K562 (cell line): ENCODE measurements around the gene NPEPL1. TPM values are rescaled to one million over a fixed set of nuclear protein-coding genes. Genes with fewer than 3 reads are reported as not detected.

Experiments used
- CBX8 ChIP-seq: fragments of 200-600 bp; sonication (generic); IDR thresholded peaks from 2 replicates; pipeline ENCODE4 v1.6.1; 2012; ENCODE audit warnings: borderline replicate concordance, mixed run types, low read depth, mild to moderate bottlenecking, moderate library complexity, mixed read lengths, low read length, control low read depth, inconsistent platforms; ENCODE audit not compliant: poor library complexity, severe bottlenecking; ENCODE audit errors: extremely low read depth
- CCAR2 ChIP-seq: fragments of 200-400 bp; formaldehyde crosslinking; IDR thresholded peaks from 2 replicates; pipeline ENCODE4 v1.6.1; 2017; ENCODE audit warnings: mild to moderate bottlenecking, low read depth, low read length
- CREB1 ChIP-seq, 2 experiments: sonication (generic) in 1 of 2; formaldehyde crosslinking in 1 of 2; IDR thresholded peaks; 2 replicates each; pipeline versions ENCODE4 v1.6.1 to v1.8.0; 2012 to 2022; ENCODE audit warnings: inconsistent platforms in 1 of 2, mild to moderate bottlenecking in 1 of 2, missing genetic modification reagents in 1 of 2, moderate library complexity in 1 of 2
- TARDBP ChIP-seq: fragments of 450-650 bp; IDR thresholded peaks from 2 replicates; pipeline ENCODE4 v1.6.1; 2016
- polyA plus RNA-seq, 8 experiments: library from polyadenylated mRNA; depleted of rRNA in 4 of 8; stranded (reverse) in 5 of 8; unstranded in 3 of 8; fragments of >200 nt; fragmentation: Nextera tagmentation in 2 of 8; fragmentation: Illumina TruSeq in 1 of 8; extraction: Ambion mirVana in 2 of 8; extraction: Trizol in 1 of 8; gene quantifications; 2 replicates each; pipeline versions ENCODE4 v1.2.1 to v1.2.3, GENCODE V29; 2011 to 2014; ENCODE audit warnings: inconsistent platforms in 1 of 8, missing spikeins in 1 of 8
- total RNA-seq, 7 experiments: library from RNA; depleted of rRNA in 6 of 7; stranded (reverse); fragments of >200 nt in 6 of 7; fragmentation: Illumina TruSeq in 2 of 7; extraction: Trizol in 2 of 7; gene quantifications; 2 replicates each; pipeline versions ENCODE4 v1.2.1 to v1.2.3, GENCODE V29; 2011 to 2021; ENCODE audit warnings: low replicate concordance in 1 of 7
- TF ChIP-seq, protein P1 (sequence below): fragments of 450-650 bp; IDR thresholded peaks from 2 replicates; pipeline ENCODE4 v1.6.1; 2016; ENCODE audit warnings: borderline replicate concordance
- TF ChIP-seq, protein P2 (sequence below), 2 experiments: fragments of 450-650 bp; IDR thresholded peaks; 2 replicates each; pipeline ENCODE4 v1.6.1; 2018; ENCODE audit warnings: mild to moderate bottlenecking in 2 of 2, low read depth in 1 of 2; ENCODE audit not compliant: partially characterized antibody in 2 of 2
- TF ChIP-seq, protein P3 (sequence below): fragments of 450-650 bp; IDR thresholded peaks from 2 replicates; pipeline ENCODE4 v1.6.1; 2016; ENCODE audit warnings: mild to moderate bottlenecking, moderate library complexity

The NPEPL1 gene
- total and polyA plus RNA-seq, 9 of the 15 experiments (the other 6 are each of a cell fraction or from before 2014, with no cell fraction given) = 0.04 to 5.6 (median 0.94) TPM

DNA sequence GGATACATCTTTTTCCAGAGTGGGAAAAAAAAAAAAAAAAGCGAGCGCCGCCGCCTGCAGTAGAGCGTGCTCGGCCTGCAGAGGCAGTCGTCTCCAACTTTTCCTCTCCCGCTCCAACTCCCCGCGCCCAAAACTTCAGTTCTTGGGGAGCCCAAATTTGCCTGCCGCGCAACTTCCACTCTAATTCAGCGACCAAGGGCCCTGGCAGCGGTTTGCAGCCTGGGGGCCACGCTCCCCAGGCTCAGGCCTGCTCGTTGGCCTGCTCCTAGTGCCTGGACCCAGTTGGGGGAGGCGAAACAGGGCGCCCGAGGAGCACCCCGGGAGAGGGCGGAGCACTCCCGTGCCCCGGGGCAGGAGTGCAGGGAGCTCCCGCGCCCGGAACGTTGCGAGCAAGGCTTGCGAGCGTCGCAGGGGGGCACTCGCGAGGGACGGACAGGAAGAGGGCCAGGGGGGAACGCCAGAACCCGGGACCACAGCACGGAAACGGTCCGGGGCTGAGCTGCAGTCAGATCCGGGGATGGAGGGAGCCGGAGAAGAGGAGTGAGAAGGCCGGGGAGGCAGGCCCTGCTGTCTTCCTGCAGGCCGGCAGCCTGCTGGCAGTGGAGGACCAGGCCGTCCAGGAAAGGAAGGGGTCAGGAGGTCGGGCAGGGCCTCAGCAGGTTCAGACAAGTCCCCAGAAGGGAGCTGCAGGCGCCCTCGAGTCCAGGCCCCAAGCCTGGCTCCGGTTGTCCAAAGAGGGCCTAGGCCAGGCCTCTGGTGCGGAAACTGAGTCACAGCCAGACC lies 41.6 kb upstream of the NPEPL1 start, which contains the start of gene STX16 (continued):
- TF ChIP-seq, protein P1, sequence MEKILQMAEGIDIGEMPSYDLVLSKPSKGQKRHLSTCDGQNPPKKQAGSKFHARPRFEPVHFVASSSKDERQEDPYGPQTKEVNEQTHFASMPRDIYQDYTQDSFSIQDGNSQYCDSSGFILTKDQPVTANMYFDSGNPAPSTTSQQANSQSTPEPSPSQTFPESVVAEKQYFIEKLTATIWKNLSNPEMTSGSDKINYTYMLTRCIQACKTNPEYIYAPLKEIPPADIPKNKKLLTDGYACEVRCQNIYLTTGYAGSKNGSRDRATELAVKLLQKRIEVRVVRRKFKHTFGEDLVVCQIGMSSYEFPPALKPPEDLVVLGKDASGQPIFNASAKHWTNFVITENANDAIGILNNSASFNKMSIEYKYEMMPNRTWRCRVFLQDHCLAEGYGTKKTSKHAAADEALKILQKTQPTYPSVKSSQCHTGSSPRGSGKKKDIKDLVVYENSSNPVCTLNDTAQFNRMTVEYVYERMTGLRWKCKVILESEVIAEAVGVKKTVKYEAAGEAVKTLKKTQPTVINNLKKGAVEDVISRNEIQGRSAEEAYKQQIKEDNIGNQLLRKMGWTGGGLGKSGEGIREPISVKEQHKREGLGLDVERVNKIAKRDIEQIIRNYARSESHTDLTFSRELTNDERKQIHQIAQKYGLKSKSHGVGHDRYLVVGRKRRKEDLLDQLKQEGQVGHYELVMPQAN = peak; percentile 46; the same call in 1 of the 2 replicates
- TF ChIP-seq CCAR2 = no peak
- TF ChIP-seq CREB1 (IDR thresholded peaks at IDR 0.05) = peak; percentile 61; the same call in 1 of the 2 replicates
- TF ChIP-seq CREB1 (CRISPR knock-in tag; IDR thresholded peaks at IDR 0.05) = 0 out of 2 replicates have a peak, but pooled peaks have one; percentile 51
- TF ChIP-seq CBX8 = no peak
- peak; percentile 90; the same call in 1 of the 2 replicates for TF ChIP-seq TARDBP
- TF ChIP-seq, protein P2, sequence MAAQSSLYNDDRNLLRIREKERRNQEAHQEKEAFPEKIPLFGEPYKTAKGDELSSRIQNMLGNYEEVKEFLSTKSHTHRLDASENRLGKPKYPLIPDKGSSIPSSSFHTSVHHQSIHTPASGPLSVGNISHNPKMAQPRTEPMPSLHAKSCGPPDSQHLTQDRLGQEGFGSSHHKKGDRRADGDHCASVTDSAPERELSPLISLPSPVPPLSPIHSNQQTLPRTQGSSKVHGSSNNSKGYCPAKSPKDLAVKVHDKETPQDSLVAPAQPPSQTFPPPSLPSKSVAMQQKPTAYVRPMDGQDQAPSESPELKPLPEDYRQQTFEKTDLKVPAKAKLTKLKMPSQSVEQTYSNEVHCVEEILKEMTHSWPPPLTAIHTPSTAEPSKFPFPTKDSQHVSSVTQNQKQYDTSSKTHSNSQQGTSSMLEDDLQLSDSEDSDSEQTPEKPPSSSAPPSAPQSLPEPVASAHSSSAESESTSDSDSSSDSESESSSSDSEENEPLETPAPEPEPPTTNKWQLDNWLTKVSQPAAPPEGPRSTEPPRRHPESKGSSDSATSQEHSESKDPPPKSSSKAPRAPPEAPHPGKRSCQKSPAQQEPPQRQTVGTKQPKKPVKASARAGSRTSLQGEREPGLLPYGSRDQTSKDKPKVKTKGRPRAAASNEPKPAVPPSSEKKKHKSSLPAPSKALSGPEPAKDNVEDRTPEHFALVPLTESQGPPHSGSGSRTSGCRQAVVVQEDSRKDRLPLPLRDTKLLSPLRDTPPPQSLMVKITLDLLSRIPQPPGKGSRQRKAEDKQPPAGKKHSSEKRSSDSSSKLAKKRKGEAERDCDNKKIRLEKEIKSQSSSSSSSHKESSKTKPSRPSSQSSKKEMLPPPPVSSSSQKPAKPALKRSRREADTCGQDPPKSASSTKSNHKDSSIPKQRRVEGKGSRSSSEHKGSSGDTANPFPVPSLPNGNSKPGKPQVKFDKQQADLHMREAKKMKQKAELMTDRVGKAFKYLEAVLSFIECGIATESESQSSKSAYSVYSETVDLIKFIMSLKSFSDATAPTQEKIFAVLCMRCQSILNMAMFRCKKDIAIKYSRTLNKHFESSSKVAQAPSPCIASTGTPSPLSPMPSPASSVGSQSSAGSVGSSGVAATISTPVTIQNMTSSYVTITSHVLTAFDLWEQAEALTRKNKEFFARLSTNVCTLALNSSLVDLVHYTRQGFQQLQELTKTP (IDR thresholded peaks at IDR 0.05; ENCODE audit: low read depth in 1 of 2, partially characterized antibody in 2 of 2) = no peak
- TF ChIP-seq, protein P3, sequence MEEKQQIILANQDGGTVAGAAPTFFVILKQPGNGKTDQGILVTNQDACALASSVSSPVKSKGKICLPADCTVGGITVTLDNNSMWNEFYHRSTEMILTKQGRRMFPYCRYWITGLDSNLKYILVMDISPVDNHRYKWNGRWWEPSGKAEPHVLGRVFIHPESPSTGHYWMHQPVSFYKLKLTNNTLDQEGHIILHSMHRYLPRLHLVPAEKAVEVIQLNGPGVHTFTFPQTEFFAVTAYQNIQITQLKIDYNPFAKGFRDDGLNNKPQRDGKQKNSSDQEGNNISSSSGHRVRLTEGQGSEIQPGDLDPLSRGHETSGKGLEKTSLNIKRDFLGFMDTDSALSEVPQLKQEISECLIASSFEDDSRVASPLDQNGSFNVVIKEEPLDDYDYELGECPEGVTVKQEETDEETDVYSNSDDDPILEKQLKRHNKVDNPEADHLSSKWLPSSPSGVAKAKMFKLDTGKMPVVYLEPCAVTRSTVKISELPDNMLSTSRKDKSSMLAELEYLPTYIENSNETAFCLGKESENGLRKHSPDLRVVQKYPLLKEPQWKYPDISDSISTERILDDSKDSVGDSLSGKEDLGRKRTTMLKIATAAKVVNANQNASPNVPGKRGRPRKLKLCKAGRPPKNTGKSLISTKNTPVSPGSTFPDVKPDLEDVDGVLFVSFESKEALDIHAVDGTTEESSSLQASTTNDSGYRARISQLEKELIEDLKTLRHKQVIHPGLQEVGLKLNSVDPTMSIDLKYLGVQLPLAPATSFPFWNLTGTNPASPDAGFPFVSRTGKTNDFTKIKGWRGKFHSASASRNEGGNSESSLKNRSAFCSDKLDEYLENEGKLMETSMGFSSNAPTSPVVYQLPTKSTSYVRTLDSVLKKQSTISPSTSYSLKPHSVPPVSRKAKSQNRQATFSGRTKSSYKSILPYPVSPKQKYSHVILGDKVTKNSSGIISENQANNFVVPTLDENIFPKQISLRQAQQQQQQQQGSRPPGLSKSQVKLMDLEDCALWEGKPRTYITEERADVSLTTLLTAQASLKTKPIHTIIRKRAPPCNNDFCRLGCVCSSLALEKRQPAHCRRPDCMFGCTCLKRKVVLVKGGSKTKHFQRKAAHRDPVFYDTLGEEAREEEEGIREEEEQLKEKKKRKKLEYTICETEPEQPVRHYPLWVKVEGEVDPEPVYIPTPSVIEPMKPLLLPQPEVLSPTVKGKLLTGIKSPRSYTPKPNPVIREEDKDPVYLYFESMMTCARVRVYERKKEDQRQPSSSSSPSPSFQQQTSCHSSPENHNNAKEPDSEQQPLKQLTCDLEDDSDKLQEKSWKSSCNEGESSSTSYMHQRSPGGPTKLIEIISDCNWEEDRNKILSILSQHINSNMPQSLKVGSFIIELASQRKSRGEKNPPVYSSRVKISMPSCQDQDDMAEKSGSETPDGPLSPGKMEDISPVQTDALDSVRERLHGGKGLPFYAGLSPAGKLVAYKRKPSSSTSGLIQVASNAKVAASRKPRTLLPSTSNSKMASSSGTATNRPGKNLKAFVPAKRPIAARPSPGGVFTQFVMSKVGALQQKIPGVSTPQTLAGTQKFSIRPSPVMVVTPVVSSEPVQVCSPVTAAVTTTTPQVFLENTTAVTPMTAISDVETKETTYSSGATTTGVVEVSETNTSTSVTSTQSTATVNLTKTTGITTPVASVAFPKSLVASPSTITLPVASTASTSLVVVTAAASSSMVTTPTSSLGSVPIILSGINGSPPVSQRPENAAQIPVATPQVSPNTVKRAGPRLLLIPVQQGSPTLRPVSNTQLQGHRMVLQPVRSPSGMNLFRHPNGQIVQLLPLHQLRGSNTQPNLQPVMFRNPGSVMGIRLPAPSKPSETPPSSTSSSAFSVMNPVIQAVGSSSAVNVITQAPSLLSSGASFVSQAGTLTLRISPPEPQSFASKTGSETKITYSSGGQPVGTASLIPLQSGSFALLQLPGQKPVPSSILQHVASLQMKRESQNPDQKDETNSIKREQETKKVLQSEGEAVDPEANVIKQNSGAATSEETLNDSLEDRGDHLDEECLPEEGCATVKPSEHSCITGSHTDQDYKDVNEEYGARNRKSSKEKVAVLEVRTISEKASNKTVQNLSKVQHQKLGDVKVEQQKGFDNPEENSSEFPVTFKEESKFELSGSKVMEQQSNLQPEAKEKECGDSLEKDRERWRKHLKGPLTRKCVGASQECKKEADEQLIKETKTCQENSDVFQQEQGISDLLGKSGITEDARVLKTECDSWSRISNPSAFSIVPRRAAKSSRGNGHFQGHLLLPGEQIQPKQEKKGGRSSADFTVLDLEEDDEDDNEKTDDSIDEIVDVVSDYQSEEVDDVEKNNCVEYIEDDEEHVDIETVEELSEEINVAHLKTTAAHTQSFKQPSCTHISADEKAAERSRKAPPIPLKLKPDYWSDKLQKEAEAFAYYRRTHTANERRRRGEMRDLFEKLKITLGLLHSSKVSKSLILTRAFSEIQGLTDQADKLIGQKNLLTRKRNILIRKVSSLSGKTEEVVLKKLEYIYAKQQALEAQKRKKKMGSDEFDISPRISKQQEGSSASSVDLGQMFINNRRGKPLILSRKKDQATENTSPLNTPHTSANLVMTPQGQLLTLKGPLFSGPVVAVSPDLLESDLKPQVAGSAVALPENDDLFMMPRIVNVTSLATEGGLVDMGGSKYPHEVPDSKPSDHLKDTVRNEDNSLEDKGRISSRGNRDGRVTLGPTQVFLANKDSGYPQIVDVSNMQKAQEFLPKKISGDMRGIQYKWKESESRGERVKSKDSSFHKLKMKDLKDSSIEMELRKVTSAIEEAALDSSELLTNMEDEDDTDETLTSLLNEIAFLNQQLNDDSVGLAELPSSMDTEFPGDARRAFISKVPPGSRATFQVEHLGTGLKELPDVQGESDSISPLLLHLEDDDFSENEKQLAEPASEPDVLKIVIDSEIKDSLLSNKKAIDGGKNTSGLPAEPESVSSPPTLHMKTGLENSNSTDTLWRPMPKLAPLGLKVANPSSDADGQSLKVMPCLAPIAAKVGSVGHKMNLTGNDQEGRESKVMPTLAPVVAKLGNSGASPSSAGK = peak; percentile 43
